ENCODE measurements around the gene RIT2.

Gene RIT2

DNA sequence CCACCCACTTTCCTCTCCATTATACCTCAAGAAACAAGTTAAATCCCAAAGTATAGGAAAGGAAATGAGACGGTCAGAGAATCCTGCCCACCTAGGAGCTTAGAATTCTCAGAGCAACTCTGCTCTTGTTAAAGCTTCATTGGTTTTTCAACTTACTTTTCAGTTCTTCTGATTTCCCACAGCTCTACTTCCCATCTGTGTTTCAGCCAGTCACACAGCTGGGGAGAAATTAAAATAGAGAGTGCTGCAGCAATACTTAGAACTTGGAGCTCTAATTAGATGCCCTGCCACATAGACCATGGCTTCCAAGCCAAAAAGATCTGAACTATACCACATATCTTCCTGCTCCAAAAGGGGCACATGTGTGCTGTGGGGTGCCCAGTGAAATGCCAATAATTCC, 166.7 kb downstream of the RIT2 start:
- Histone ChIP-seq H3K4me3 (no peak overlapping the region), H3K27ac (no peak overlapping the region)

DNA sequence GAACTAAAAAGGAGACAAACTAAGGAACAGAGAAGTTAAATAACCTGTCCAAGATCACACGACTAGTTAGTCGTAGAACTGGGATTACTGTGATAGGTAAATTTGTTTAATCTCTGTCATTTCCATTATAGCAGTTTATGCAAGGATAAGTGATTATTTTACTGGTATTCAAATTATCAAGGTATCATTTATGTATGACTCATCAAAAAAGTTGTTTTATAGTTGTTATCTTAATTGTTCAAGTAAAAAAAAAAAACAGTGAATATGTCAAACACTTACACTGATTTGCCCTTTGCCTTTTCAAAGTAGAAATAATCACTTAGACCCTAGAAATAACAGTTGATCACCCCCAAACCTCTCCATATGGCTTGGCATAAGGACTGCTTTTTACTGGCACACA, 173.6 kb downstream of the RIT2 start:
- Histone ChIP-seq H3K27ac (no peak overlapping the region), H3K4me3 (no peak overlapping the region)

DNA sequence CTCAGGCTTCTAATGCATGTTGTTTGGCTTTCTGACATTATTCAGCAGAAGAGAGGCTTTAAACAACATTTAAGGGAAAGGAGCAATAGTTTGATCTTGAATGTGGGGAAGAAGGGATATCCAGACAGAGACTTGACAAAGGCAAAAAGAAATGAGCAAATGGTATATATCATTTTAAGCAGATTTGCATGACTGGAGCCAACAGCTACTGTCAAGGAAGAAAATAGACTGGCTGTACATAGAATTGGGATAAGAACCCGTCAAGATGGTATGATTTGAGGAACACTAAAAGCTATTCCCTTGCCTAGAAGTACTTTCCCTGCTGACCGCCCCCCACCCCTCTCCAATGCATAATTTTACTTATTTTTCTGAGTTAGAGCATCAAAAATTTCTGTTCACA, 174.5 kb downstream of the RIT2 start:
- Histone ChIP-seq H3K27ac (no peak overlapping the region), H3K4me3 (no peak overlapping the region)

DNA sequence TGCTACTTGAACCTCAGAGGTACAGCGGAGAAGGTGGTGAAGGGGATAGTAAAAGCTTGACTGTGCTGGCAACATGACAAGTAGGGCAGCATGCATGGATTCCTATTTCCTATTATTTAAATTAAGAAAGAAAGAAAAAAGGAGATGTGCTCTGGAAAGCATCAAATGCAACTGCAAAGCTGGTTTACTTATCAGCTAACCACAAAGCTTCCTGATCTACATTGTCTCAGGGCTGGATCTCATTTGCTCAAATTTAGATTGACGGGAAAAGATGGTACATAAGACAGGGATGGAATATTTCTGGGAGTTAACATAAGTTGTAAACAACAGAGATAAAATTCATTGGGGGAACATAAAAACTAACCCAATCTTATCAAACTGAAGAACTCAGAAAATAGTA, 178.0 kb downstream of the RIT2 start:
- Histone ChIP-seq H3K4me3 (no peak overlapping the region), H3K27ac (no peak overlapping the region)

DNA sequence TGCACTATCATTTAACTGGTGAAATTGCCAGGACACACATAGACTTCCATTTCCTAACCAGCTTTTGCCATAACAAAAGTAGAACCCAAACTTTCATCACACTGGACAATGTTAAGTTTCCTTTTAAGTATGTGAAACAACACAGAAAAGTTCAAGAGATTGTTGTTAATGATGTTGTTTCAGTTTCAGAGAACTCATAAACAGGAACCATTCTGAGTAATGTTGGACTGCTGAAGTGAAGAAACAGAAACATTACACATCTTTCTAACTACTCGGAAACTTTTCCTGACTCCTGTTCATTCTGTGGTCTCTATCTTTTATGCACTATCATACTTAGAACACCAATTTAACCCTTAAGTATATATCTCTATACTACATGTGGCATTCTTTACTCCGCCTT, 179.2 kb downstream of the RIT2 start:
- H3K4me3 ChIP-seq = no peak overlapping the region
- H3K27ac ChIP-seq = no peak overlapping the region

DNA sequence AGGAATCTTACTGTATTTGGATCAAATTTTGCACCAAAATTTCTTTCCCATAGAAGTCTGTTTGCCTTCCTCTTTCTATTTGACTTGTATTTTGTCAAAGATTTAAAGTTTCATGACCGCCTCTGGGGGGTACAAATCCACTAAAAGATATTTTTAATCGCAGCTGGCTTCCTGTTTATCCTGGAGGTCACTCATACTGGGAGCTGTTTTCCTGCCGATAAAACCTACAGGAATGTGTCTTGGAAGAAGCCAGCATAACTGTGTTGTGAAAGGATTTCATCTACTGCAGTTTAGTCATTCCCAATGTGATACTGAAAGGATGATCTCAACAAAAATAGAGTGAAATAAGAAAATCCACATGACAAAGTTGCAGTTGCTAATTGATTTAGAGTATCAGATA, 184.0 kb downstream of the RIT2 start:
- H3K4me3 ChIP-seq = no peak overlapping the region
- H3K27ac ChIP-seq = peak overlapping the region in 4 of 21 experiments; percentile 6 to 66 (median 38)

DNA sequence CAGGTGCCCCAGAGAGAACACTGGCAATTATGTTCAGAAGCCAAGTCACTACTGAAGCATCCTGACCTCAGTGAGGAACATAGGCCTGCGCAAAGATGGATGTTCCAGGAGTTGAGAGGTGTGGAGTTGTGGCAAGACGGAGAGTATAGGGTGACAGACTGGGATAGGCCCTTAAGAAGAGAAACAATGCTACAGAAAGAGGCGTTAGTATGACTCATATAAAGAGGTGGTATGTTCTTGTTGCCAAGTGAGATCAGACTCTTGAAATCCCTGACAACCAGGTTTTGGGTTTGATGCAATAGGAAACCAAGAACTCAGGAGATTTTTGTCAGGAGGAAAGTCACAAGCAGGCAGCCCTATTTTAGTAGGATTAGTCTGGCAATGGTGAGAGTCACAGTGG, 185.6 kb downstream of the RIT2 start:
- Histone ChIP-seq H3K4me3 (no peak overlapping the region), H3K27ac (no peak overlapping the region)

DNA sequence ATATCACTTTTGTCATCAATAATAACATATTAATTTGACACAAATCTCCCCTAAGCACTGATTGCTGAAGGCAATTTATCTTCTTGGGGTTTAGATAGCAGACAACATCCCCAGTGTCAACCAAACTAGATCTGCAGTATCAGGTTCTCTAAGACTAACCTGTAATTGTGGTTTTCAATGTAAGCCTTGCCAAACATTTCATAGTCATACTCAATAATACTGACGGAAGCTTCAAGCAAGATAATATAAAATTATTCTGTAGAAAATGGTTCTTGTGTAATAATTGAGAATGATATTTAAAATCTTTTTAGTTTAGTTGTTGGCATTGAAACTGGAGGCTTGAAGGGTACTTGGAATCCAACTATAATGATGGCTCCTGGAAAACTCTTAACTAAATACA, 186.3 kb downstream of the RIT2 start:
- Histone ChIP-seq H3K4me3 (no peak overlapping the region), H3K27ac (no peak overlapping the region)

DNA sequence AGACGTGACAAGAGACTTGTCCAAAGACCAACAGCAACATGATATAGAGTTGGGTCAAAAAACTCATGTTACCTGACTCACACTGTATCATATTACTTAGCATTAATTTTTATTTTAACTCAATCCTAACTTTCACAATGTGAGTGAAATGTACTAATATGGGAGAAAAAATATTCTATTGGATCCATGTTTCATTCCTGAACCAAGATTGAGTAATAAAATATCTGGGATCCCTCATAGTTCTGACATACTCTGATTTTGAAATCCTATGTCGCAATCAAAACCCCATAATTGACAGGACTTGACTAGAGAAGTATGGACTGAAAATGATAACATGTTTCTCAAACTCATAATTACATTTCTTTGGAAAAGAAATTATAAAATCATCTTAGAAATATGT, 190.4 kb downstream of the RIT2 start:
- no peak overlapping the region for H3K27ac ChIP-seq

DNA sequence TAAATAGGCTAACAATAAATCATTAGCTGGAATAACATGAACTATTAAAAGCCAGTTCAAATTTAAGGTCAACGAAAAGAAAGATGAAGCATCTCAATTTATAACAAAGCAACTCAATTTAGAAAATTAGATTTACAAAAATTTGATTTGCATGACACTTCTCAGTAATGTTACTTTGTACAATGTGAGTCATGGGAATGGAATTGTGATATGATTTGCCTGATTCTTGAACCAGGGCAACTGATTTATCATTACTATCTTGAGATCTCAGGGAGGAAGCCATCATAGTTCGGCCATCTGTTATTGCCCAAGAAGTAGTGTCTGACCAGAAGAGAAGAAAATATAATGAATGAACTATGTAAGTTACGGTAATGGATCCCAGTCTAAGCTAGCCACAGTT, 193.1 kb downstream of the RIT2 start:
- no peak overlapping the region for H3K4me3 ChIP-seq
- H3K27ac ChIP-seq = no peak overlapping the region

More for the DNA sequence above, 190.4 kb downstream of the RIT2 start:
- H3K4me3 ChIP-seq = no peak overlapping the region

DNA sequence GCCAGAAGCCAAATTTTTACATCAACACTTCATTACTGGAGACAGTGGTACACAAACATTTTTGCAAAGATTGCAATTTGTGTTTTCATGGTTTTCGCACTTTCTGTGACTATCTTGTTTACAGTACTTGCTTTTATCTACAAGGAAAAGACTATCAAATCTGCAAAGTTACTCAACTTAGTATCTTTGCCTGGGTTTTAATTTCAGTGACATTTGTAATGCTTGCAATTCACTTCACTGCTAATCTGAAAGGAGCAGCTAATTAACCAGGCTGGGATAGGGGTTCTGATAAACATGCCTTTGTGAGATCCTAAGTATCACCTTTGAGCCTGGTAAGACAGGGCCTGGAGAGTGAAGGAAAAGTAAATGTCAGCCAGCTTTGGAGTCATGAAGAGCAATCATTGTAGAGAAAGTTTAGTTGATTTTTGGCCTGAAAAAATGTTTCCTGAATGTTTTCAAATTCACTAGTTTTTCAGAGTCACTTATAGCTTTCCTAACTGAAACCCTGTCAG, 194.2 kb downstream of the RIT2 start:
- Histone ChIP-seq H3K27ac (no peak overlapping the region), H3K4me3 (no peak overlapping the region)

DNA sequence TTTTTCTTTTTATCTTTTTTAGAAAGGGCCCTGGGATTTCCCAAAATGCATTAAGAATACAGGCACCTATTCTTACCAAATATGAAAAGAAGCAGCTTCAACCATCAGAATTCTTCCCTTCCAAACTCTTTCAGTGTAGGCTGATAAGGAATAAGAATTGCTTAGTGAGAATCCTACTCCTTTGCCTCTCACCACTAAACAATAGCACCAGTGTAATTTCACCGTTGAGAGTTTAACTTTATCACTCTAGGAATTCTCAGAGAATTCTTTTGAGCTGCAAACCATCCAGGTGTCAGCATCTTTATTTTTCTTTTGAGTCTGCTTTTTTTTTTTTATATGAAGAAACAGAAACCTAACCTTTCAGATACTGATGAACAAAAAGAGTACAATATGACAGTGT, 194.9 kb downstream of the RIT2 start:
- Histone ChIP-seq H3K27ac (no peak overlapping the region), H3K4me3 (no peak overlapping the region)

DNA sequence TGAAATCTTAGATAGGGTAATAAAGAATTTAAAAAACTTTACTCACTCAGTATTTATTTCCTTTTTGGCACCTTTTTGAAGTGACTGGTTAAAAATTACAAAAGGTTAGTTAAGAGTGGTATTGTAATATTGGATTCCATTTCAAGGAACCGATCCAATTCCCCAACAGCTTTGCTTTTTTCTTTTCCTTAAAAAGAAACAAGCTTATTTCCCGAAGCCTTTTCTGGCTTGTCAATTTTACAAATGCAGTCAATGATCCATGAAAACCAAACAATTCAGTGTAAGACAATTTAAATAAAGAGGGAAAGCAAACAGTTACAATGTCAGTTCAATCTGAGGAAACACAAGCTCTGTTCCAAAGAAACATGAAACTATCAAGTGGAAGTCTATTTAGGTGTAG, 200.2 kb downstream of the RIT2 start:
- H3K27ac ChIP-seq = no peak overlapping the region
- H3K4me3 ChIP-seq = no peak overlapping the region

DNA sequence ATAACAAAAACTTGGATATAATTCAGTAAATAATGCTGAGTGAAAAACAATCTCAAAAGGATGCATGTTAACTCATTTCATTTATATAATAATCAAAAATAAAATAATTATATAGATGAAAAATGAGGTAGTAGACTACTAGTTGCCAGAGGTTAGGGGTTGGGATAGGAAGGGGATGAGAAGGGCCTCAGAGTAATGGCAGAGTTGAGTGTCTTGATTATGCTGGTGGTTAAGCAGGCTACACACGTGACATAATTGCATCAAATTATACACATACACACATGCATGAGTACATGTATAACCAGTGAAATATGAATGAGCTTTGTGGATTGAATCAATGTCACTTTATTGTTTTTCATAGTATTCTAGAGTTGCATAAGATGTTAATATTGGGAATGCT, 201.0 kb downstream of the RIT2 start:
- Histone ChIP-seq H3K27ac (no peak overlapping the region), H3K4me3 (no peak overlapping the region)

DNA sequence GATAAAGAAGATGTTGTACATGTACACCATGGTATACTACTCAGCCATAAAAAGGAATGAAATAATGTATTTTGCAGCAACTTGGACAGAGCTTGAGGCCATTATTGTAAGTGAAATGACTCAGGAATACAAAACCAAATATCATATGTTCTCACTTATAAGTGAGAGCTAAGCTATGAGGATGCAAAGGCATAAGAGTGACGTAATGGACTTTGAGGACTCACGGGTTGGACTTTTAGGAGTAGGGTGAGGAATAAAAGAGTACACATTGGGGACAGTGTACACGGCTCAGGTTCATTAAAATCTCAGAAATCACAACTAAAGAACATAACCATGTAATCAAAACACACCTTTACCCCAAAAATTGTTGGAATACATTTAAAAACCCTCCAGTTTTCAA, 206.4 kb downstream of the RIT2 start:
- Histone ChIP-seq H3K27ac (no peak overlapping the region), H3K4me3 (no peak overlapping the region)

DNA sequence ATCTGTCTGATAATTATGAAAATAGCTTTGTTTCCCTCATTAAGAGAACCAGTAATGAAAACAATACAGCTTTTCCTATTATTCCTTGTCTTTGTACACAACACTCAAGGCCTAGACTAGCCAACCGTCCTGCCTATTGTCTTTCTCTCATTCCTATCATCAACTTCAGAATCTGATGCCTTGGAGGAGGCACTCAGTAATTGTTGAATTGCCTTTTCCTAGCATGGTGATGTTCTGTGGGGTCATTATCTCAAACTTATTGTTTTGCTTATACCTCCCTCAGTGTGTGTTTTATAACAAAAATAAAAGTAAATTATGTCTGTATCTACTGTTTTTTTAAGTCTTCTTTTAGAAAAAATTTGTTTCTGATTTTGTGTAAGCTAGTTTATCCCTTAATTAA, 208.7 kb downstream of the RIT2 start:
- H3K27ac ChIP-seq = no peak overlapping the region

DNA sequence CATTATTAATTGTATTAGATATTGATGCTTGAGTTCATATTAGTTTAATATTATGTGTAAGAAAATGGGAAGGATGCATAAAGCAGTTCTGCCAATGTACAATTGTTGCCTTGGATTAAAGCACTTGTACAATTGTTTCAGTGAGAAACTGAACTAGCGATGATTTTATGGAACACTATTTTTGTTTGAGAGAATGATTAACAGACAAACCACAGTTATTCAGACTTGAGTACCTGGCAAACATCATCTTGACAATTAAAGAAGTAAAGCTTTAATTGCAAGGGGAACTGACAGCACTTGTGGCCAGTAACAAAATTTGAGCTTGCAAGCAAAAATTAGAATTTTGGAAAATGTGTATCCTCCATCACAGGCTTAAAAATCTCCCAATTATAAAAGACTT, 214.3 kb downstream of the RIT2 start:
- Histone ChIP-seq H3K4me3 (no peak overlapping the region), H3K27ac (no peak overlapping the region)

More for the DNA sequence above, 208.7 kb downstream of the RIT2 start:
- H3K4me3 ChIP-seq = no peak overlapping the region

DNA sequence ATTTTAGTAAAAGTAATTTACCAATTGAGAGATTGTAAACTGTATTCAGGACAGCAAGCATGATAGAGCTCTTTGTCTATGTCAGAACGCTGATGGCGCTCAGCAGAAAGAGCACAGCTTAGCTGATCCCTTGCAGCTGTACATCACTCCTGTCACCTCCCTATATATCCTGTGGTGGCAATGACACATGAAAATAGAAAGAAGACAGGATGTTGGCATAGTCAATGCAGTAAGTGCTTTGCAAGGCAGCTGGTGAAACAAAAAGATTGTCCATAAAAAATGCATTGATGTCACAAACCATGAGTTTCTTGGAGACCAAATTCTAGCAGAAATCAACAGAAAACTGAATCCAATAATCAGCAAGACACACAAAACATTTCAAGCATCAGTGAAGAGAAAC, 221.5 kb downstream of the RIT2 start:
- Histone ChIP-seq H3K4me3 (no peak overlapping the region), H3K27ac (no peak overlapping the region)

DNA sequence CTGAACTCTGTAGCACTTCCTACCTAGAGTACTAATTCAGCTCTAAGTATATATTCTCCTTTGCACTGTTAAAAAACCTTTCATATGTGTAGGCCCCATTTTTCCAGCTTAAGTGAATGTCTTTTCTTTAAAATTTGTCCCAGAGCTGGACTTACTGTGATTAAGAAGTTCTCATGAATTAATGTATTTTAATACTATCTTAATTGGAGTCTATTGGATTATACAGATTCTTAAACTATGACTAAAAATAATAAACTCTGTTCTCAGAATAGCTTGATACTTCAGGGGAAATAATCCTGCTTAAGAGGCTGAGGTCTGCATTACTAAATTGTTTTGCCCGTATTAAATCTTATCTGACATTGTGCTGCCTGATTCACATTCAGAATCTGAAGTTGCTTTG, 223.3 kb downstream of the RIT2 start:
- no peak overlapping the region for H3K27ac ChIP-seq
- H3K4me3 ChIP-seq = no peak overlapping the region

DNA sequence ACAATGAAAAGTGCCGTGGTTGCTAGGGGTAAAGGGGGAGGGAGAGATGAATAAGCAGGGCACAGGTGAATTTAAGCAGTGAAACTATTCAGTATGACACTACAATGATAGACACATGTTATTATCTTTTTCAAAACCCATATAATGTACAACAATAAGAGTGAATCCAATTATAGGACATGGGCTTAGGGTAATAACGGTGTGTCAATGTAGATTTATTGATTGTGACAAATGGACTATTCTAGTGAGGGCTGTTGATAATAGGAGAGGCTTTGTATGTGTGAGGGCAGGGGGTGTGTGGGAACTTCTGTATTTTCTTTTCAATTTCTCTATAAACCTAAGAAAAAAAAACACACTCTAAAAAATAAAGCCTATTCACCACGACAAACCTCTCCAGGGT, 223.8 kb downstream of the RIT2 start:
- H3K27ac ChIP-seq = no peak overlapping the region
- no peak overlapping the region for H3K4me3 ChIP-seq

DNA sequence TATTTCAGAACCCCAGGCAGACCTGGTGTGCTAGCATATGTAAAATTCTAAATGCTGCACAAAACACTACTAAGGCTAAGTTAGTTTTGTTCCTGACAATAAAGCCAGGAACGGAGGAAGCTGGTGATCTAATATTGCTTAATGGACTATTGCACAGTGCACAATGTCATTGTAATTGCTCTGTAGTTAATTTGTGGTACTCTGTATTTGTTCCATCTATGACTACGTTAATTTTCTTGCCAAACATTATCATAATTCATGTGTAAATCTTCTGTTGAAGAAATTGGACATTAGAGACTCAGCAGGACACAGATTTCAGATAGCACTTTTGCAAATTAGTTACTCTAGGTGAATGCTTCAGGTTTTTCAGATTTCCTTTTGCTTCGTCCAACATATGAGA, 232.3 kb downstream of the RIT2 start:
- H3K27ac ChIP-seq = no peak overlapping the region
- no peak overlapping the region for H3K4me3 ChIP-seq

DNA sequence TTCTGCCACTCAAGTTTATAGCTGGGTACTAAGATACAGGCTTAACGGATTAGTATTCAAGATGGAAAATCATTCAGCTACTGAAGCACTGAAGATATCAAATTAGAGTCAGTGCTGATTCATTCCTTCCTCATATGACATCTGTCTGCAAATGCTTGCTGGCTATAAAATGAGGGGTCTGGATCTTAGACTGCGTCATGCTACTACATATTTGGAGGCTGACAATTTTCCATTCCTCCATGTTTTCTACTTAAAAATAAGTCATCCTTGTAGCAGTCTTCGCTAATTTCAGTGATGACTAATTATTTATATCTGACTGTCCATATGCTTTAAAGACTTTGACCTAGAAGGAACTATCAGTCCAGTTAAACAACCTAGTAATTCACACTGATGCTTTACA, 233.4 kb downstream of the RIT2 start:
- Histone ChIP-seq H3K4me3 (no peak overlapping the region), H3K27ac (no peak overlapping the region)

DNA sequence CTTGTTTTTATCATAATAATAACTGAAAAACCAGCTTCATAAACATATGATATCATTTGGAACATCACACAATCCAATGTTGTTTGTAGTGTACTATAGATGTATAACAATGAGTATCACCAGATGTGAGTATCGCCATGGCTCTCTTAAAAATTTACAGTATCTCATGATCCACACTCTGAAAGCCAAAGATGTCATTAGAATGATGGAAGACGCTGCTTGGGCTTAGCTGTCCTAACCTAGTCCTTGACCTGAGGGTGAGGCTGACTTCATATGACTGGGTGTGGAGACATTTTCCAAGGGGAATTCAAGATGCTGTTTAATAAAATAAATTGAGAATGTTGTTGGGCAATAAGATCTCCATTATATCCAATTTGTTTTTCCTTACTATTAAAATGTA, 242.6 kb downstream of the RIT2 start:
- no peak overlapping the region for H3K27ac ChIP-seq
- no peak overlapping the region for H3K4me3 ChIP-seq
